Activated CD8-positive, alpha-beta memory T cell treated with anti-CD3 and anti-CD28 coated beads, Interleukin-2, amount 10 ng/mL, durations not matched to agents 7 days and 5 days (primary cell): Measurements from ENCODE around the gene HFE. TPM values are rescaled to one million over a fixed set of nuclear protein-coding genes. Genes with fewer than 3 reads are reported as not detected.

ENCODE experiments used
- ATAC-seq: fragments of 150-1000 bp; cut with Tn5 transposase; one replicate; pipeline ENCODE4 v1.10.0; 2021; ENCODE audit warnings: moderate library complexity
- CTCF ChIA-PET: fragments of 350-600 bp; sonication (Branson Sonifier 250); formaldehyde crosslinking; loops from one replicate; lab custom pipeline; 2021; ENCODE audit warnings: antibody characterized with exemption; lab: Charles Lee
- DNase-seq: peaks from one replicate; pipeline ENCODE4 v3.0.0-alpha.2; 2020
- H3K27ac Mint-ChIP-seq: one replicate; pipeline ENCODE4 v1.8.0; 2021; ENCODE audit warnings: mild to moderate bottlenecking, mixed read lengths
- H3K27me3 Mint-ChIP-seq: one replicate; pipeline ENCODE4 v1.8.0; 2021; ENCODE audit warnings: mixed read lengths
- H3K36me3 Mint-ChIP-seq: one replicate; pipeline ENCODE4 v1.8.0; 2021; ENCODE audit warnings: mild to moderate bottlenecking, mixed read lengths
- H3K4me1 Mint-ChIP-seq: one replicate; pipeline ENCODE4 v1.8.0; 2021; ENCODE audit warnings: mixed read lengths
- H3K4me3 Mint-ChIP-seq: one replicate; pipeline ENCODE4 v1.8.0; 2021; ENCODE audit warnings: mild to moderate bottlenecking, moderate library complexity, mixed read lengths
- H3K9me3 Mint-ChIP-seq: one replicate; pipeline ENCODE4 v1.8.0; 2022; ENCODE audit warnings: low read depth, mixed read lengths
- total RNA-seq, 2 experiments: library from RNA; stranded (reverse); gene quantifications; one replicate each; pipeline ENCODE4 v1.2.3, GENCODE V29; 2021

HFE gene
- total RNA-seq, 2 experiments from 2014 or later, result 1.6 to 3.4 TPM

DNA sequence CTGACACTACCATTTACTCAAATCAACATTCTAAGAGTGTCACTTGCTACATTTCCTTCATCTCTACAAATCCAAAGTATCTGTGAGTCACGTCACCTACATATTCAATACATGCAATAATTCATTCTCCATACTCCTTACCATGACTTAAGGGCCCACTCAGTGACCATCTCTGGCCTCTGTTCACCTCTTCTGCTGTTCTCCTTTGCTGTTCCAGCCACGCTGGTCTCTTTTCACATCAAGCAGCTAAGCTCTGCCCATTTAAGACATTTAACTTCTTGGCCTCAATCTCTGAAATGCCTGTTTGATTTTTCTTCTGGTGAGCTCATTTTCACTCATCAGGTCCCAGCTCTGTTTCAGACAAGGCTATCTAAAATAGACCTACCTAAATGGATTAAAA lies 46.5 kb downstream of the HFE start:
- Mint-ChIP-seq H3K27ac (no peak overlapping the region), H3K4me1 (peaks cover 17% of the 10 kb centered on the region), H3K9me3 (no peaks in the 10 kb centered on the region), H3K36me3 (peaks cover 28% of the 10 kb centered on the region), H3K4me3 (no peak overlapping the region), H3K27me3 (no peaks in the 10 kb centered on the region)
- DNase-seq, result no peak
- ATAC-seq, result no peak
- CTCF ChIA-PET, result interaction anchor here (0.6 to 1.1 kb wide), 2 partner anchors 13 to 68 kb away, joined by 3 read pairs; no protein-coding TSS in a partner anchor

DNA sequence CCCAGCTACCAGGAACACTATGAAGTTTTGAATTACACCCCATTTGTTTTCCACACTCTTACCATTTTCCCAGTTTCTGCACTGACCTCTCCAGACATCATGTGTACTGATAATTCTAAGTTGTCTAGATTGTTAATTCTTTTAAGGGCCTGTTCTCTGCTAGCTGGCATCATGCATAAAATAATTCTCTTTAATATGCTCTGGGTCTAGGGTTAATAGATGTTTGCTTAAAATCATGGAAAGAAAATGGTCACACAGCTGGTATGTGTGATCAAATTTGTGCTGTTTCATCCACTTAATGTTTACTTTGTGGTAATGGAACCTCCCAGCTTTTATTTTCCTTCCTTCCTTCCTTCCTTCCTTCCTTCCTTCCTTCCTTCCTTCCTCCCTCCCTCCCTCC lies 49.1 kb downstream of the HFE start:
- DNase-seq (no peak), ATAC-seq (no peak)
- no peak overlapping the region for H3K4me3 Mint-ChIP-seq
- H3K27ac Mint-ChIP-seq, result no peak overlapping the region
- H3K9me3 Mint-ChIP-seq, result no peaks in the 10 kb centered on the region
- no peaks in the 10 kb centered on the region for H3K27me3 Mint-ChIP-seq
- CTCF ChIA-PET, result no interaction called here
- H3K4me1 Mint-ChIP-seq, result peaks cover 8% of the 10 kb centered on the region
- H3K36me3 Mint-ChIP-seq, result peaks cover 22% of the 10 kb centered on the region

DNA sequence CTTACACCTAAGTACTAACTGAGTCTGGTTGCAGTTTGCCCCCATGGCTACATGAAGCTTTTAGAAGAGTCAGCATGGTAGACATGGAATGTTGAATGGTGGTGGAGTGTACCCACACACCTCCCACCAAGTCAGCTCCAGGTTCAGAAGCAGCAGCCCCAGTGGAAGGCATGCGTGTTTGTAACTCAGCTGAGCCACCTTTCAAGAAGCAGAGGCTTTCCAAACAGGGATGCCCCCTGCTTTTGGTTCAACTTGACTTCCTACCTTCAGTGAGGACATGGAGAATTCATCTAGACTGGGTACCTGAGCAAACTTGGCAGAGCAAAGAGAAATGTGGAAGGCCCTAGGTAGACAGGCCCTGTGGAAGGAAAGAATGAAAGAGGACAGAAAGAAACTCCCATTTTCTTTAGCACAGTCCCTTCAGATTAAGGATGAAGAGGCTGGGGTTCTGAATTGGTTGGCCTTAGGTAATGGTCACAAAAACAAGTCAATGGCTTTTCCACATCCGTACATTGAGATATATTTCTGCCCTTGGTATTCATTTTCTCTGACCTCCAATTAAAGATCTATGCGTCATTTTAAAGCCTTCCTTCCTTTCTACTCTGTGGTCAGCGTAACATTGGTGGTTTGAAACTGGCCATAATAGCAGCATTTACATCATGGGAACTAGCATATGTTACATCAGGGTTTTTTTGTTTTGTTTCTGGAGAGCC lies 53.2 kb downstream of the HFE start:
- Mint-ChIP-seq H3K9me3 (no peaks in the 10 kb centered on the region), H3K4me3 (no peak overlapping the region), H3K27me3 (no peaks in the 10 kb centered on the region), H3K36me3 (peaks cover 8% of the 10 kb centered on the region), H3K27ac (no peak overlapping the region), H3K4me1 (peaks cover 4% of the 10 kb centered on the region)
- CTCF ChIA-PET, result no interaction called here
- ATAC-seq, result no peak
- no peak for DNase-seq

DNA sequence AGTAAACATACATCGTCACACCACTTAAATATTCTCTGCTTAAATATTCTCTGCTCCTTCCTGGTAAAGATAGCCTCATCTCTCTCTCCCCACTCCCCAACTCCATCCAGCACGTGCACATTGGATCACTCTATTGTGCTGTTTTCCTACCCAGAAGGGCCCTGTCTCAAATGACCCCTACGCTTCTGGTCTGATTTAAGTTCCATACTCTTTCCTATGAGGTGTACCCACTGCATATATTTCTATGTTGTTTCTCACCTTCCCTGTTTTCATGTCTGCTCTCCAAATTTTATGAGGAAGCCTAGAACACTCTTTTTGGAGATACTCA lies 53.7 kb downstream of the HFE start:
- Mint-ChIP-seq H3K4me3 (no peak overlapping the region), H3K27me3 (no peaks in the 10 kb centered on the region), H3K36me3 (peaks cover 8% of the 10 kb centered on the region), H3K4me1 (peaks cover 3% of the 10 kb centered on the region), H3K9me3 (no peaks in the 10 kb centered on the region), H3K27ac (no peak overlapping the region)
- ATAC-seq, result no peak
- DNase-seq, result no peak
- CTCF ChIA-PET, result no interaction called here

DNA sequence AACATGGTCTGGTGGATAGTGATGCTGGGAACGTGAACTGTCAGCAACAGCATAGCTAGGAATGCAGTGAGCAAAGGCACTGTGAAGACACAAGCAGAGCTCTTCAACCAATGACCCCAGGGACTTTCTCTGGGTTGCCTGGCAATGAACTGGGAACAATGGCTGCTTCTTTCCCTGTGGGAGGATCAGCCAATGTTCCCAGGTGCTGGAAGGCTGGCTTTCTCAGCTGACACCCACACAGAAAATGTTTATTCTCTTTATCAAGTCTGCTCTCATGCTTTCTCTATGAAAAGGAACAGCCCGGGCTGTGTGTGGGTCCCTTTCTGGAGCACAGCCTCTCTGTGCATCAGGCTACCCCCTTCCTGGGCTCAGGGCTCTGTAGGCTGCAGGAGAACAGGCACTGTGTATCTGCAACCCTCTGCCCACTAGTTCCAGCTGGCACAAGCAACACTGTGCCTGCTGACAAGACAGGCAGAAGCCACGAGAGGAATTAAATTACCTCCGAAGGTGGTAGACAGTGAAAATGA lies 54.2 kb downstream of the HFE start:
- H3K36me3 Mint-ChIP-seq, result peaks cover 6% of the 10 kb centered on the region
- DNase-seq (no peak), ATAC-seq (no peak)
- no peak overlapping the region for H3K27ac Mint-ChIP-seq
- H3K27me3 Mint-ChIP-seq, result no peaks in the 10 kb centered on the region
- CTCF ChIA-PET, result interaction anchor here (1.0 to 1.6 kb wide), 2 partner anchors 10 to 16 kb away, joined by 3 read pairs; a partner anchor contains a TSS
- no peak overlapping the region for H3K4me3 Mint-ChIP-seq
- H3K9me3 Mint-ChIP-seq, result no peaks in the 10 kb centered on the region
- no peaks in the 10 kb centered on the region for H3K4me1 Mint-ChIP-seq

DNA sequence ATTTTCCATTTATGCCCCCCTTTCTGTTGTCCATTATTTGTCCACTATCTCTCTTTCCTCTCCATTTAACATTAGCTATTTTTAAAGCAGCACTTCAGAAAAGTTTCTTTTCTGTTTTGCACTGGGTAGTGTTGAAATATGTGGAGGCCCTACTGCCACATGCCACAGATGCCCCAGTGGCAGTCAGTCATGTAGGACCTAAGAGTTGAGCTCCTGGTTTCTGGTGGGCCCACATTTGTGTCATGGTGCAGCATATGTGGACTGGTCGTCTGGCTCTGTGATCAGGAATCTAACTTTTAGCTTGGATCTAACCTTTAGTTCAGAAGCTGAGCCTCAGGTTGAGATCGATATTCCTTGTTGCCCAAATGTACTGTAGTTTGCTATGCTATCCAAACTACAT lies 54.8 kb downstream of the HFE start:
- CTCF ChIA-PET, result interaction anchor here (1.0 to 1.6 kb wide), 2 partner anchors 10 to 16 kb away, joined by 3 read pairs; a partner anchor contains a TSS
- ATAC-seq (no peak), DNase-seq (no peak)
- no peaks in the 10 kb centered on the region for H3K4me1 Mint-ChIP-seq
- no peak overlapping the region for H3K4me3 Mint-ChIP-seq
- H3K27me3 Mint-ChIP-seq, result peaks cover 1% of the 10 kb centered on the region
- peaks cover 6% of the 10 kb centered on the region for H3K36me3 Mint-ChIP-seq
- no peak overlapping the region for H3K27ac Mint-ChIP-seq
- H3K9me3 Mint-ChIP-seq, result no peaks in the 10 kb centered on the region

Other genes with a start within 250 kb of the HFE start
- gene SLC17A3, start 213.2 kb upstream of the HFE start, total RNA-seq, result under 1 TPM; 0.26 to 0.76 TPM
- gene SLC17A2, start 156.7 kb upstream of the HFE start, total RNA-seq, result not detected
- gene TRIM38, start 124.6 kb upstream of the HFE start, total RNA-seq, result 10 to 100 TPM; 19.0 to 28.2 TPM